Activated T-cell treated with anti-CD3 and anti-CD28 coated beads, Interleukin-2, amount 50 U/mL, for 1 hour (primary cell): ENCODE data around the gene ASCC1.
"Not testable (repeated sequence)": the region's sequence is repeated elsewhere in the genome, so short reads cannot be mapped to it uniquely, and the experiment has no call there.

ENCODE experiments used
- DNase-seq: peaks from one replicate; pipeline ENCODE4 v3.0.0-alpha.2; 2020

ASCC1 gene

GRCh38 chr10:72167118-72167517 is 49.0 kb downstream of the ASCC1 start:
- no peak for DNase-seq

GRCh38 chr10:72164617-72165016 is 51.5 kb downstream of the ASCC1 start:
- no peak for DNase-seq

- DNase-seq = no peak
These were observed 53.1 kb downstream of the ASCC1 start for GRCh38 chr10:72162978-72163377.

- DNase-seq = no peak
These were observed 57.9 kb downstream of the ASCC1 start for GRCh38 chr10:72158176-72158575.

- no peak for DNase-seq
These were observed 59.9 kb downstream of the ASCC1 start for GRCh38 chr10:72156223-72156622.

GRCh38 chr10:72152286-72152685 is 63.8 kb downstream of the ASCC1 start:
- DNase-seq = no peak

- DNase-seq = not testable (repeated sequence)
These were observed 65.2 kb downstream of the ASCC1 start for GRCh38 chr10:72150746-72151478.

- DNase-seq = not testable (repeated sequence)
These were observed 68.8 kb downstream of the ASCC1 start for GRCh38 chr10:72147324-72147584.

GRCh38 chr10:72146559-72147323 is 69.3 kb downstream of the ASCC1 start:
- DNase-seq = no peak

- DNase-seq = no peak
These were observed 70.0 kb downstream of the ASCC1 start for GRCh38 chr10:72146071-72146470.

GRCh38 chr10:72145657-72146056 is 70.4 kb downstream of the ASCC1 start:
- no peak for DNase-seq

GRCh38 chr10:72140850-72141249 is 75.2 kb downstream of the ASCC1 start:
- DNase-seq = no peak

GRCh38 chr10:72140174-72140573 is 75.9 kb downstream of the ASCC1 start:
- DNase-seq = no peak

GRCh38 chr10:72137583-72137982 is 78.5 kb downstream of the ASCC1 start:
- no peak for DNase-seq

- not testable (repeated sequence) for DNase-seq
These were observed 79.9 kb downstream of the ASCC1 start for GRCh38 chr10:72136225-72136624.

GRCh38 chr10:72134785-72135767 is 81.0 kb downstream of the ASCC1 start:
- no peak for DNase-seq

GRCh38 chr10:72133517-72133916 is 82.6 kb downstream of the ASCC1 start:
- no peak for DNase-seq

- no peak for DNase-seq
These were observed 83.2 kb downstream of the ASCC1 start for GRCh38 chr10:72132854-72133253.

GRCh38 chr10:72127571-72127970 is 88.5 kb downstream of the ASCC1 start:
- DNase-seq = no peak

- DNase-seq = no peak
These were observed 89.2 kb downstream of the ASCC1 start for GRCh38 chr10:72126872-72127232.

GRCh38 chr10:72126184-72126871 is 89.7 kb downstream of the ASCC1 start:
- no peak for DNase-seq

GRCh38 chr10:72124989-72125388 is 91.1 kb downstream of the ASCC1 start:
- DNase-seq = no peak

GRCh38 chr10:72124381-72124780 is 91.7 kb downstream of the ASCC1 start:
- DNase-seq = no peak
